ENCODE measurements around the gene KANSL1. TPM values are rescaled to one million over a fixed set of nuclear protein-coding genes. Genes with fewer than 3 reads are reported as not detected.
A peak's percentile ranks its signal among the peaks of the same experiment; 100 is the strongest.

KANSL1 gene
- total RNA-seq, 1 donor from 2014 or later = 56.0 TPM

DNA sequence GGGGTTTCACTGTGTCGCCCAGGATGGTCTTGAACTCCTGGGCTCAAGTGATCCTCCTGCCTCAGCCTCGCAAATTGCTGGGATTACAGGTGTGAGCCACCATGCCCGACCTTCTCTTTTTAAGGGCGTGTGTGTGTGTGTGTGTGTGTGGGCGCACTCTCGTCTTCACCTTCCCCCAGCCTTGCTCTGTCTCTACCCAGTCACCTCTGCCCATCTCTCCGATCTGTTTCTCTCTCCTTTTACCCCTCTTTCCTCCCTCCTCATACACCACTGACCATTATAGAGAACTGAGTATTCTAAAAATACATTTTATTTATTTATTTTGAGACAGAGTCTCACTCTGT, 190.3 kb downstream of the KANSL1 start:
- no peak for DNase-seq (ENCODE audit: low read depth in 2 of 2)

DNA sequence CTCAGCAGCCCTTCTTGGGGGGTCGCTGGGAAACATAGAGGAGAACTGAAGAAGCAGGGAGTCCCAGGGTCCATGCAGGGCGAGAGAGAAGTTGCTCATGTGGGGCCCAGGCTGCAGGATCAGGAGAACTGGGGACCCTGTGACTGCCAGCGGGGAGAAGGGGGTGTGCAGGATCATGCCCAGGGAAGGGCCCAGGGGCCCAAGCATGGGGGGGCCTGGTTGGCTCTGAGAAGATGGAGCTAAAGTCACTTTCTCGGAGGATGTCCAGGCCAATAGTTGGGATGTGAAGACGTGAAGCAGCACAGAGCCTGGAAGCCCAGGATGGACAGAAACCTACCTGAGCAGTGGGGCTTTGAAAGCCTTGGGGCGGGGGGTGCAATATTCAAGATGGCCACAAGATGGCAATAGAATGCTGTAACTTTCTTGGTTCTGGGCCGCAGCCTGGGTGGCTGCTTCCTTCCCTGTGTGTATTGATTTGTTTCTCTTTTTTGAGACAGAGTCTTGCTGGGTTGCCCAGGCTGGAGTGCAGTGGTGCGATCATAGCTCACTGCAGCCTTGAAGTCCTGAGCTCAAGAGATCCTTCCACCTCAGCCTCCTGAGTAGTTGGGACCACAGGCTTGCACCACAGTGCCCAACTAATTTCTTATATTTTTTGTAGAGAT, 190.8 kb downstream of the KANSL1 start:
- DNase-seq (ENCODE audit: low read depth in 2 of 2) = peak; percentile 24 to 63

DNA sequence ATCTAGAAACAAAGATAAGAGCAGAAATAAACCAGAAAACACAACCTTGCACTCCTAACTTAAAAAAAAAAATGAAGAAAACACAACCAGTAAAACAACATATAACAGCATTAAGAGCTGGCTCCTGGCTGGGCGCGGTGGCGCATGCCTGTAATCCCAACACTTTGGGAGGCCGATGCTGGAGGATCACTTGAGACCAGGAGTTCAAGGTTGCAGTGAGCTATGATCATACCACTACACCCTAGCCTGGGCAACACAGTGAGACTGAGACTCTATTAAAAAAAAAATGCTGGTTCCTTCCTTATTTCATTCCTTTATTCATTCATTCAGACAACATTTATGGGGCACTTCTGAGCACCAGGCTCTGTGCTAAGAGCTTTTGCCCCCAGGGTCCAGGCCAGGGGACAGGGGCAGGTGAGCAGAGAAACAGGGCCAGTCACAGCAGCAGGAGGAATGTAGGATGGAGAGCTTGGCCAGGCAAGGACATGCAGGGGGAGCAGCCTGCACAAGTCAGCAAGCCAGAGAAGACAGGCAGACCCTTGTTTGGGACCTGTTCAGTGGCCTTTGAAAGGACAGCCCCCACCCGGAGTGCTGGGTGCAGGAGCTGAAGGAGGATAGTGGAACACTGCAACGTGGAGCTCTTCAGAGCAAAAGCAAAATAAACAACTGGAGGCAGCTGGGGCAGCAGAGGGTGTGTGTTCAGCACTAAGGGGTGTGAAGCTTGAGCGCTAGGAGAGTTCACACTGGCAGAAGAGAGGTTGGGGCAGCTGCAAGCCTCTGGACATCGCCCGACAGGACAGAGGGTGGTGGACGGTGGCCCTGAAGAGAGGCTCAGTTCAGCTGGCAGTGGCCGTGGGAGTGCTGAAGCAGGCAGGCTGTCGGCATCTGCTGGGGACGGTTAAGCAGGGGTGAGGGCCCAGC, 191.6 kb downstream of the KANSL1 start:
- DNase-seq (ENCODE audit: low read depth in 2 of 2) = no peak

DNA sequence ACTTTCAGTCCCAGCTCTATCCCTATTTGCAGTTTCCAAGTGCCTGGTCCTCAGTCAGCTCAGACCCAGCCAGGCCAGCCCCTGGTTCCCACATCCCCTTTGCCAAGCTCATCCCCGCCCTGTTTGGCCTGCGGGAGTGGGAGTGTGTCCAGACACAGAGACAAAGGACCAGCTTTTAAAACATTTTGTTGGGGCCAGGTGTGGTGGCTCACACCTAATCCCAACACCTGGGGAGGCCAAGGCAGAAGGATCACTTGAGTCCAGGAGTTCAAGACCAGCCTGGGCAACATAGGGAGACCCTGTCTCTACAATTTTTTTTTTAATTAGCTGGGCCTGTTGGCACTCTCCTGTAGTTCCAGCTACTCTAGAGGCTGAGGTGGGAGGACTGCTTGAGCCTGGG, 192.5 kb downstream of the KANSL1 start:
- DNase-seq (ENCODE audit: low read depth in 2 of 2) = no peak

DNA sequence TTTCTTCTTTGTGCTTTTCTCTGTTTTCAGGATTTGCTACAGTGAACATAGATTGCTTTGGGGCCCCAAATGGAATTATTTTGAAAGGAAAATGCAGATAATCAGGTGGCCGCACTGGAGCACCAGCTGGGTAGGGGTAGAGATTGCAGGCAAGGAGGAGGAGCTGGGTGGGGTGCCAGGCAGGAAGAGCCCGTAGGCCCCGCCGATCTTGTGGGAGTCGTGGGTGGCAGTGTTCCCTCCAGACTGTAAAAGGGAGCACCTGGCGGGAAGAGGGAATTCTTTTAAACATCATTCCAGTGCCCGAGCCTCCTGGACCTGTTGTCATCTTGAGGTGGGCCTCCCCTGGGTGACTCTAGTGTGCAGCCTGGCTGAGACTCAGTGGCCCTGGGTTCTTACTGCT, 192.9 kb downstream of the KANSL1 start:
- DNase-seq (ENCODE audit: low read depth in 2 of 2) = no peak

DNA sequence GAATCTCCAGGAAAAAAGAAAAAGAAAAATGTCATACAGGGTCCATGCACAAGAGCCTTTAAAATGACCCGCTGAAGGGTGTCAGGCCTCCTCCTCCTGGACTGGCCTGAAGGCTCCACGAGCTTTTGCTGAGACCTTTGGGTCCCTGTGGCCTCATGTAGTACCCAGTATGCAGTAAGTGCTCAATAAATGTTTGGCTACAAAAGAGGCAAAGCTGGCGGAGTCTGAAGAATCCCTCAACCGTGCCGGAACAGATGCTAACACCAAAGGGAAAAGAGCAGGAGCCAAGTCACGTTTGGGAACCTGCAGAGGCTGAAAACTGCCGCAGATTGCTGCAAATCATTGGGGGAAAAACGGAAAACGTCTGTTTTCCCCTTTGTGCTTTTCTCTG, 193.3 kb downstream of the KANSL1 start:
- no peak for DNase-seq (ENCODE audit: low read depth in 2 of 2)

DNA sequence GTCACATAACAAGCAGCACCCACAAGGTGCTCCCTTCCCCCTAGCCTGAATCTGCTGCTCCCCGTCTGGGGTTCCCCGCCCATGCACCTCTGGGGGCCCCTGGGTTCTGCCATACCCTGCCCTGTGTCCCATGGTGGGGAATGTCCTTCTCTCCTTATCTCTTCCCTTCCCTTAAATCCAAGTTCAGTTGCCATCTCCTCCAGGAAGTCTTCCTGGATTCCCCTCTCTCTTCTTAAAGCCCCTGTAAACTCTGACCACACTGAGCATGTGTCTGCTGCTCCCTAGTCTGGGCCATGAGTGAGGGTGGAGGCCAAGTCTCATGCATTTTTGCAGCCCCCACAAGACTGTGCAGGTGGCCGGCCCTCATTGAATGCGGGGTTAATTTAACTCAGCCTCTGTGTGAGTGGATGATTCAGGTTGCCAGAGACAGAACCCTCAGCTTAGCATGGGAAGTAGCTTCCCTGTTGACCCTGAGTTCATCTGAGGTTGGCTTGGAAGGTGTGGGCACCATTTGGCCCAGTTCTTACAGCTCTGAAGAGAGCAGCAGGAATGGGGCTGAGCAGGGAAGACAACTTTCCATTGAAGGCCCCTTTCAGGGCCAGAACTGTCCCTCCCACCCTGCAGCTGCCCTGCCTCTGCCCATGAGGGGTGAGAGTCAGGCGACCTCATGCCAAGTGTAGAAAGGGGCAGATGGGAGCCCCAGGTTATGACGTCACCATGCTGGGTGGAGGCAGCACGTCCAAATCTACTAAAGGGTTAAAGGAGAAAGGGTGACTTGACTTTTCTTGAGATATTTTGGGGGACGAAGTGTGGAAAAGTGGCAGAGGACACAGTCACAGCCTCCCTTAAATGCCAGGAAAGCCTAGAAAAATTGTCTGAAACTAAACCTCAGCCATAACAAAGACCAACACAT, 194.0 kb downstream of the KANSL1 start, which contains the start of gene STH:
STH (plus strand) TSS at position 264 of the 913 bp plus-strand sequence; CDS start at position 294, 30 bp downstream.
- DNase-seq (ENCODE audit: low read depth in 2 of 2) = no peak

DNA sequence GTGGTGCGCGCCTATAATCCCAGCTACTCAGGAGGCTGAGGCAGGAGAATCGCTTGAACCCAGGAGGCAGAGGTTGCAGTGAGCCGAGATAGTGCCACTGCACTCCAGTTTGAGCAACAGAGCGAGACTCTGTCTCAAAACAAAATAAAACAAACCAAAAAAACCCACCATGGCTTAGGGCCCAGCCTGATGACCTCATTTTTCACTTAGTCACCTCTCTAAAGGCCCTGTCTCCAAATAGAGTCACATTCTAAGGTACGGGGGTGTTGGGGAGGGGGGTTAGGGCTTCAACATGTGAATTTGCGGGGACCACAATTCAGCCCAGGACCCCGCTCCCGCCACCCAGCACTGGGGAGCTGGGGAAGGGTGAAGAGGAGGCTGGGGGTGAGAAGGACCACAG, 195.6 kb downstream of the KANSL1 start:
- no peak for DNase-seq (ENCODE audit: low read depth in 2 of 2)

DNA sequence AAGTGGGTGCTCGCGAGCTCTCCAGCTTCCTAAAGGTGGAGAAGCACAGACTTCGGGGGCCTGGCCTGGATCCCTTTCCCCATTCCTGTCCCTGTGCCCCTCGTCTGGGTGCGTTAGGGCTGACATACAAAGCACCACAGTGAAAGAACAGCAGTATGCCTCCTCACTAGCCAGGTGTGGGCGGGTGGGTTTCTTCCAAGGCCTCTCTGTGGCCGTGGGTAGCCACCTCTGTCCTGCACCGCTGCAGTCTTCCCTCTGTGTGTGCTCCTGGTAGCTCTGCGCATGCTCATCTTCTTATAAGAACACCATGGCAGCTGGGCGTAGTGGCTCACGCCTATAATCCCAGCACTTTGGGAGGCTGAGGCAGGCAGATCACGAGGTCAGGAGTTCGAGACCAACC, 196.1 kb downstream of the KANSL1 start:
- DNase-seq (ENCODE audit: low read depth in 2 of 2) = no peak

DNA sequence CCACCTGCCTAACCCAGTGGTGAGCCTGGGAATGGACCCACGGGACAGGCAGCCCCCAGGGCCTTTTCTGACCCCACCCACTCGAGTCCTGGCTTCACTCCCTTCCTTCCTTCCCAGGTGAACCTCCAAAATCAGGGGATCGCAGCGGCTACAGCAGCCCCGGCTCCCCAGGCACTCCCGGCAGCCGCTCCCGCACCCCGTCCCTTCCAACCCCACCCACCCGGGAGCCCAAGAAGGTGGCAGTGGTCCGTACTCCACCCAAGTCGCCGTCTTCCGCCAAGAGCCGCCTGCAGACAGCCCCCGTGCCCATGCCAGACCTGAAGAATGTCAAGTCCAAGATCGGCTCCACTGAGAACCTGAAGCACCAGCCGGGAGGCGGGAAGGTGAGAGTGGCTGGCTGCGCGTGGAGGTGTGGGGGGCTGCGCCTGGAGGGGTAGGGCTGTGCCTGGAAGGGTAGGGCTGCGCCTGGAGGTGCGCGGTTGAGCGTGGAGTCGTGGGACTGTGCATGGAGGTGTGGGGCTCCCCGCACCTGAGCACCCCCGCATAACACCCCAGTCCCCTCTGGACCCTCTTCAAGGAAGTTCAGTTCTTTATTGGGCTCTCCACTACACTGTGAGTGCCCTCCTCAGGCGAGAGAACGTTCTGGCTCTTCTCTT, 196.8 kb downstream of the KANSL1 start:
- no peak for DNase-seq (ENCODE audit: low read depth in 2 of 2)

DNA sequence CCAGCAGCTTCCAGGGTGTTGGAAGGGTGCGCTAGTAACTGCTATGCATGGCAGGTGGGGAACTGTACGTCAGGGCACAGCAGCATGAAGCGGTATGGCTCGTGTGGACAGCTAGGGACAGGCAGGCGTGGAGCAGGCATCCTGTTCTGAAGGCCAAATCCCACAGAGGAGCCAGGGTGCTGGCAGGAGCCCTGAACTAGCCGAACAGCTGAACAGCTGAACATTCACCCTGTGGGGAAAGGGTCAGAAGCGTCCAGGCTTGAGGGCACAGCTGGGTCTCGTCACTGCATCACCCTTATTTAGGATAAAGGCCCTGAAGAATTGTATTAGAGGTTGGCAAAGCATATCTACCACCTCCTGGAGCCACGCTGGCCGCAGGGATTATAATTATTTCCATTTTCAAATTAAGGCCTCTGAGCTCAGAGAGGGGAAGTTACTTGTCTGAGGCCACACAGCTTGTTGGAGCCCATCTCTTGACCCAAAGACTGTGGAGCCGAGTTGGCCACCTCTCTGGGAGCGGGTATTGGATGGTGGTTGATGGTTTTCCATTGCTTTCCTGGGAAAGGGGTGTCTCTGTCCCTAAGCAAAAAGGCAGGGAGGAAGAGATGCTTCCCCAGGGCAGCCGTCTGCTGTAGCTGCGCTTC, 197.5 kb downstream of the KANSL1 start:
- no peak for DNase-seq (ENCODE audit: low read depth in 2 of 2)

DNA sequence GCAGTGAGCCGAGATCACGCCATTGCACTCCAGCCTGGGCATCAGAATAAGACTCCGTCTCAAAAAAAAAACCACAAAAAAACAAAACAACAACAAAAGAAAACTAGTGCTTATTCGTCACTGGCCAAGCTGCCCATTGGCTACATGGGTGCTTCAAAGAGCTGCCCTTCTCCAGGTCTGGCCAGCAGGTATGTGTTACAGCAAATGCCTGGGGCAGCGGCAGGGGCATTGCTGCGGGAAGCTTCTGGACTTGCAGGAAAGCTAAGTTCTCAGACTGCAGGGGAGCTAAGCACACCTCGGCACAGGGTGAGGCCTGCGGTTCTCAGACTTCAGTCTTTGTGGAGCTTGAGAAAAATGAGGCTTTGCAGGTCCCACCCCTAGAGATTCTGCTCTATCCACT, 198.2 kb downstream of the KANSL1 start:
- DNase-seq (ENCODE audit: low read depth in 2 of 2) = no peak

DNA sequence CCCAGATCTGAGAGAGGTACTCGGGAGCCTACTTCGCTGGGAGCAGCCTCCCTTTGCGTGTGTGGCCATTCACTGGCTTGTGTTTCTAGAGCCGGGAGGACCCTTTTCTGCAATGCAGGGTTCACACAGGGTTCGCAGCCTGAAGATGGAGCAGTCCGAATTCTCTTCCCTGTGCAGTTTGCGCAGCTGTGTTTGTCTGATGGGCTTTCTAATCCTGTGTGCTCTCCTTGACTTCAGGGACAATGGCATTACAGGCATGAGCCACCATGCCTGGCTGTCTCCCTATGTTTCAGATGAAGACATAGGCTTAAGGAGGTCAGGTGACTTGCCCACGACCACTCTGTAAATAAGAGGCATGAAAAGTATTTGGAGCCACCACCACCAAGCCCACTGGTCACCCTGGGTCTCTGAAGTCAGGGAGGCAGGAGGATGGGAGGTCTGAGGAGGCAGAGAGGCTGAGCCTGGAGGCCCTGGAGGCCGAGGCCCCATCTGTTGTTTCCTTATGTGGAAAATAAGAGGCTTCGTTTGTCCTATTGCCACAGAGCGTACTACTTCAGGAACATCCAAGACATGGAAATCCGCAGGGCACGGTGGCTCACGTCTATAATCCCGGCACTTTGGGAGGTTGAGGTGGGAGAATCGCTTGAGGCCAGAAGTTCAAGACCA, 199.1 kb downstream of the KANSL1 start:
- DNase-seq (ENCODE audit: low read depth in 2 of 2) = no peak

DNA sequence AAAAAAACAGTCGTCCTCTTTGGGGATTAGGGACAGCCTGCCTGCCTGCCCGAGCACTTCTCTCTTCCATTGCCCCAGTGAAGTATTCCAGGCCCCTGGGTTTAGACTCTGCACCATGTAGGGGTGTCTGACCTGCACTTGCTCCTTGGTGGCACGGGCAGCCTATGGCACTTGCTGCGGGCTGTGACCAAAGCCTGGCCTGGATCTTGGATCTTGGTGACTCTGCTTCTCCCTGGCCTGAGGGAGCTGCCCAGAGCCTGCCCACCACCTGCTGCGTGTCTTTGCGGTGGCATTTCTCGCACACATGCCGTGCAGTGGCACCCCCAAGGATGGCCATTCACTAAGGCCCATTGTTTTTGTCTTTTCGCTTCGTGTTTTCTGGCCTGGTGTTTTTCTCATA, 200.3 kb downstream of the KANSL1 start:
- DNase-seq (ENCODE audit: low read depth in 2 of 2) = no peak

DNA sequence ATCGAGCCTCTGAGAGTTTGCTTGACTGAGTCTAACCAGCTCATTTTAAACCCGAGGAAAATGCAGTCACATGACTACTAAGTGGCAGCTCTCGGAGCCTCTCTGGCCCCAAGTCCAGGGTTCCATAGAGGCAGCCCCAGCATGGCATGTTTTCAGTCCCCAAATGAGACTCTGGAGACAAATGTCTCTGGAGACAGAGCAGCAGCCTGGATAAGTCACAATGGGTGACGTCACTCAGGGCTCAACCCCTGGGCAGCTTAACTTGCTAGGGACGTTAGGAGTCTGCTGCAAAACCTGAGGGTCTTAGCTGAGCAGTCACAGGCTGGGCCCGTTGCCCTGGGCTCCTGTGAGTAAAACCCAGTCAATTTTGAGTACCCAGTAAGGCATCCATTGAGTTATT, 201.1 kb downstream of the KANSL1 start:
- DNase-seq (ENCODE audit: low read depth in 2 of 2) = no peak

DNA sequence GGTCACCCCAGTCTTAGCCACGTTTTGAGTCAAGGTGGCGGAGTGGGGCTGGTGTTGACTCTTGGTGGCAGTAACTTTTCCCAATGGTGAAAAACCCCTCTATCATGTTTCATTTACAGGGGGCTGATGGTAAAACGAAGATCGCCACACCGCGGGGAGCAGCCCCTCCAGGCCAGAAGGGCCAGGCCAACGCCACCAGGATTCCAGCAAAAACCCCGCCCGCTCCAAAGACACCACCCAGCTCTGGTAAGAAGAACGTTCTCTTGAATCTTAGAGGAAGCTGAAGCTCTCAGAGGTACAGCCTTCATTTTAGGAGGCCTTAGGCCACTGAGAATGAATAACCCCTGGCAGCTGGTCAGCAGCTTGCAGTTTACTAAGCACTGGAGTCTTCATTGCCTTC, 201.9 kb downstream of the KANSL1 start:
- no peak for DNase-seq (ENCODE audit: low read depth in 2 of 2)

DNA sequence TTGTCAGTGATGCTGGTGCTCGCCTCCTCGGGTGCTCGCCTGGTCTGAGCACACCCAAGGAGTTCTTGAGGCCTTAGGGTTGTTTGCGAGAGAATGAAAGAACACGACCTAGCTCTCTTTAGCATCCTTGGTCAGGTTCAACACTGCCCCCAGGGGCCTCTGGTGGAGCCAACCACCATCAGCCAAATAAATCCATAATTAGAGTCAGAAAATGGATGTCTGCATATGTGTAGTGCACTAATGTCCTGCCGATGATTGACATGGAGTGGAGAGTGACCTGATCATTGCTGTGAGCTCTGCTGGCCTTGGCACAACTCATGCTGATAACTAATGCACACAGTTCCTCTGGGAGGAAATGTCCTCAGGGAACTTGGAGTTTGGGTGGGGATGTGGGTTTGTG, 202.3 kb downstream of the KANSL1 start:
- DNase-seq (ENCODE audit: low read depth in 2 of 2) = no peak

DNA sequence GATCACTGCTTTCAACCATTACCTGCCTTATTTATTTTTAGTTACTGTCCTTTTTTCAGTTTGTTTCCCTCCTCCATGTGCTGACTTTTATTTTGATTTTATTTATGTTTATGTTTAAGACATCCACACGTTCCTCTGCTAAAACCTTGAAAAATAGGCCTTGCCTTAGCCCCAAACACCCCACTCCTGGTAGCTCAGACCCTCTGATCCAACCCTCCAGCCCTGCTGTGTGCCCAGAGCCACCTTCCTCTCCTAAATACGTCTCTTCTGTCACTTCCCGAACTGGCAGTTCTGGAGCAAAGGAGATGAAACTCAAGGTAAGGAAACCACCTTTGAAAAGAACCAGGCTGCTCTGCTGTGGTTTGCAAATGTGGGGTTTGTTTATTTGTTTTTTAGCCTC, 203.5 kb downstream of the KANSL1 start:
- DNase-seq (ENCODE audit: low read depth in 2 of 2) = no peak

DNA sequence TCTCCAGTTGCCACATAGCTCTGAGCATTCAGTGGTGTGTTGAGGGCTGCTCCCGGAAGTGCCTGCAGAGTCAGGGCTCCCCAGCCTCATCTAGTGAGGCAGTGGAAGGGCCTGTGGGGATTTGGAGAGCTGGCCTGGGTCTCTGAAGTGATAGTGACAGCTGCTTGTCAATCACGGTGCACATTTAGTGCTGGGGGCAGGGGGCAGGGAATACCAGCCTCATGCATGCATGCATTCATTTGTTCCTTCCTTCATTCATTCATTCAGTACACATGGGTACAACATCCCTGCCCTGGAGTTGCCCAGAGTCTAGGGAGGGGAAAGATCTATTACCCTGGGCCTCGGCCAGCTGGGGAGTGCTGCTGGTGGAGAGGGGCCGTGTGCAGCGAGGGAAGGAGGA, 205.5 kb downstream of the KANSL1 start:
- DNase-seq (ENCODE audit: low read depth in 2 of 2) = no peak

DNA sequence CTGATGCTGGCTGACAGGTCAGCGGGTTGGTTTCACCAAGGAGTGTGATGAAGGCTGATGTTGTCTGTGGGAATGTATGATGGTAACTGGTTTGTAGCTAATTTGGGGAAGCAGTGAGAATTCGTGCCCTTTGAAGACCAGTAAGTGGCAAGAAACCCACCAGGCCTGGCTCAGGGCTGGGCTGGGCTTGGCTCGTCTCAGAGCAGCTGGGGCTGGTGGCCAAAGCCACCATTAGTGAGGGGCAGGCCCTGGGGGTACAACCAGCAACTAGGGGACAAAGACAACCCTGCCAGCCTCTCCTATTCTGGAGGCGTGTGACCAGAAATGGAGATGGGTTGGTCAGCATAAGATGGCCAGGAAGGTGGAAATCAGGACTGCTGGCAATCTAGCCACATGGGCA, 207.2 kb downstream of the KANSL1 start:
- no peak for DNase-seq (ENCODE audit: low read depth in 2 of 2)
